Measurements from ENCODE around the gene ZBTB46.
"Not testable (repeated sequence)": the region's sequence is repeated elsewhere in the genome, so short reads cannot be mapped to it uniquely, and the experiment has no call there.

ZBTB46 gene, protein sequence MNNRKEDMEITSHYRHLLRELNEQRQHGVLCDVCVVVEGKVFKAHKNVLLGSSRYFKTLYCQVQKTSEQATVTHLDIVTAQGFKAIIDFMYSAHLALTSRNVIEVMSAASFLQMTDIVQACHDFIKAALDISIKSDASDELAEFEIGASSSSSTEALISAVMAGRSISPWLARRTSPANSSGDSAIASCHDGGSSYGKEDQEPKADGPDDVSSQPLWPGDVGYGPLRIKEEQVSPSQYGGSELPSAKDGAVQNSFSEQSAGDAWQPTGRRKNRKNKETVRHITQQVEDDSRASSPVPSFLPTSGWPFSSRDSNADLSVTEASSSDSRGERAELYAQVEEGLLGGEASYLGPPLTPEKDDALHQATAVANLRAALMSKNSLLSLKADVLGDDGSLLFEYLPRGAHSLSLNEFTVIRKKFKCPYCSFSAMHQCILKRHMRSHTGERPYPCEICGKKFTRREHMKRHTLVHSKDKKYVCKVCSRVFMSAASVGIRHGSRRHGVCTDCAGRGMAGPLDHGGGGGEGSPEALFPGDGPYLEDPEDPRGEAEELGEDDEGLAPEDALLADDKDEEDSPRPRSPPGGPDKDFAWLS

DNA sequence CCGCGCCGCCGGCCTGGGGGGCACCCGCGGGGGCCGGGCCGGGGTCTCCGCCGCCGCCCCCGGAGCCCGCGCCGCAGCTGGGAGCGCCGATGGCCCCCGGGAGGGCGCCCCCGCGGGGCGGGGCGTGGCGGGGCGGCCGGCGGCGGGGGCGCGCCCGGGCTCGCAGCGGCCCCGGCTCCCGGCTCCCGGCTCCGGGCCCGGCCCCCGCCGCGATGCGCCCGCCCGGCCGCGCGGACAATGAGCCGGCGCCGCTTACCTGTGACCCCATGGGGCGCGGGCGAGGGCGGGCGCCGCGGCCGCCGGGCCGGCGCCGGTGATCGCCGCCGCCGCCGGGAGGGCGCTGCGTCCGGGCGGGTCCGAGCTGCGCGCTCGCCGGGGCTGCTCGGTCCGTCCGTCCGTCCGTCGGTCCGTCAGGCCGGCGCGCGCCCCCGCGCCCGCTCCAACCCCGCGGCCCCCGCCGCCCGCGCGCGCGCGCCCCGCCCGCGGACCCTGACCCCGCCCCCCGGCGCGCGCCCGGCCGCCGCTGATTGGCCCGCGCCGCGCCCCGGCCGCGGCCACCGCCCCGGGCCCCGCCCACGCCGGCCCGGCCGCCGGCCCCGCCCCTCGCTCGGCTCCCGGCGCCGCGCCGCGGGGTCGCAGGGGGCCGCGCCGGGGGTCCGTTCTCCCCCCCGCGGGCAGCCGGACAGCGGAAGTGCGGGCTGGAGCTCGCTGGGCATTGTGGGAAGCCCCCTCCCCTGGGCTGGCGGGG is at the start of gene ZBTB46:
TSS of gene ZBTB46 (minus strand) at position 424 of the 748 bp plus-strand sequence. CDS start 40,507 bp downstream, outside the sequence.
- DNase-seq (ENCODE audit: low read depth) = no peak

DNA sequence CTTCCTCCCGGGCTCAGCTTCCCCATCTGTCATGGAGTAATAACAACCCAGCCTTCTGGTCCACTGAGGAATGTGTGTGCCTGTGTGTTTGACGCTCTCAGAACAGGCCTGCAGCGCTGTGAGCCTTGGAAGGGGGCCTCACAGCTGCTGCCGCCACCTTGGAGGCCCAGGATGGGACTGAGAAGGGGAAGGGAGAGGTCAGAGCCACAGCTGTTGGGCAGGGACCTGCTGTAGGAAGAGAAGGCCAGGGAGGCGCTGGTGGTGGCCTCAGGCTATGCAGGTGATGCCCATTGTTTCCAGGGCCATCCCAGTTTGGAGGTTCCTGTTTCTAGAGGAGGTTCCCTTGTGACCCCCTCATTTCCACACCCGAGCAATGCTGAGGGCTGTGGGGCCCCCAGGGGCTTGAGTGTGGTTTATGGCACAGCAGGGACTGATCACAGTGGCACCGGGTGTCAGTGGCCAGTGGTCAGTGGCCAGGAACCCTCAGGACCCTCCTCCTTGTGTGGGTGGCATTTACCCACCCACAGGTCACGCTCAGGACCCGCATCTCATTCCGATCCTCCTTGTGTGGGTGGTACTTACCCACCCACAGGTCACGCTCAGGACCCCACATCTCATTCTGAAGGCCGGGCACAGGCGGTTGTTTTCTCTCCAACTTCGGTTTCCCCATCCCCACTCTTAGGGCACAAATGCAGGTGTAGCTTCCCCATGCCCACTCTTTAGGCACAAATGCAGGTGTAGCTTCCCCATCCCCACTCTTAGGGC is 48.0 kb upstream of the ZBTB46 start:
- no peak for DNase-seq (ENCODE audit: low read depth)

DNA sequence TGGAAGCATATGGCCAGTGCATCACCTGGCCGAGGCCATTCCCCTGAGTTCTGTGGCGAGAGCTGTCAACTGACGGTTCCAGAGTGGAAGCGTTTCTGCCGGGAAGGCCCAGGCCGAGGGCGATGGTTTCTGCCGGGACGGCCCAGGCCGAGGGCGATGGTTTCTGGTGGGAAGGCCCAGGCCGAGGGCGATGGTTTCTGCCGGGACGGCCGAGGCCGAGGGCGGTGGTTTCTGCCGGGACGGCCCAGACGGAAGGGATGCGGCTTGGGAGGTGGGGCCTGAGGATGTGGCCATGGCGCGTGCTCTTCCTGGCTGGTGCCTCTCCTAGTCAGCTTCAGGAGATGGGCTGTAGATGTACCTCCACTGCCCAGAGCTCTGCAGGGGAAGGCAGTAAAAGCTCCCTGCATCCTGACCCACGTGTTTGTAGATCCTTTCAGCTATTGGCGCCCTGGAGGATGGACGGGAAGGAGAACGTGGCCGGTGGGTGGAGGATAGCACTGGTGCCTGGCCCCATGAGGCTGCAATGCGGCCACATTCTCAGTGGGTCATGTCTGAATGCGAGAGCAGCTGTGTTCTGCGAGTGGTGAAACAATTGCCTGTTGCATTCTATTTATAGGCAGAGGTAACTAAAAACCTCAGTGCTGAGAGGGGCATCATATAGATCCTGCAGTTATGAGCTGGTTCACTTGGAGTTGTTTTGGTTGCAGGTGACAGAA is 46.8 kb upstream of the ZBTB46 start:
- no peak for DNase-seq (ENCODE audit: low read depth)

DNA sequence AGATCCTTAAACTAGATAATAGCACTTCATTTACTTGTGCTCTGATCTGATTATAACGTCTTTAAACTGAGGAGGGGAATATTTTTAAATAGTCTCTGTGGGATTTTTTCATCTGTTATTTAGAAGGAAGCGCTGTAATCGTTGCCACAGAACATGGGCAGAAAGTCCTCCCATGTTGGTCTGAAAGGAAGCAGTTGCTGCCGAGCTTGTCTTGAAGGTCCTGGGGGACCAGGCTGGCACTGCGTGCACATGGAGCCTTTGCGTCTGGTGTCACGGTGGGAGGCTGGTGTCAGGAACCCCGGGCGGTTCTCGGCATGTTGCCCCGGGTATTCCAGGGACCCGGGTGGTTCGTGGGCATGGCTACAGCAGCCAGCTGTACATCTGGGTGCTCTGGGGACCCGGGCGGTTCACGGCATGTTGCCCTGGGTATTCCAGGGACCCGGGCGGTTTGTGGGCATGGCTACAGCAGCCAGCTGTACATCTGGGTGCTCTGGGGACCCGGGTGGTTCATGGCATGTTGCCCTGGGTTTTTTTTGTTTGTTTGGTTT is 45.5 kb upstream of the ZBTB46 start:
- no peak for DNase-seq (ENCODE audit: low read depth)

DNA sequence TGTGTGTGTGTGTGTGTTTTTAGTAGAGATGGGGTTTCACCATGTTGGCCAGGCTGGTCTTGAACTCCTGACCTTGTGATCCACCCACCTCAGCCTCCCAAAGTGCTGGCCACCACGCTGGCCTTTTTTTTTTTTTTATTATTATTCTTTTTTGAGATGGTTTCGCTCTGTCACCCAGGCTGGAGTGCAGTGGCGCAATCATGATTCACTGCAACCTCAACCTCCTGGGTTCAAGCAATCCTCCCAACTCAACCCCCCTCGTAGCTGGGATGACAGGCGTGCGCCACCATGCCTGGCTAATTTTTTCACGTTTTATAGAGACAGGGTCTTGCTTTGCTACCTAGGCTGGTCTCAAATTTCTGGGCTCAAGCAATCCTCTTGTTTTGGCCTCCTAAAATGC is 43.2 kb upstream of the ZBTB46 start:
- not testable (repeated sequence) for DNase-seq (ENCODE audit: low read depth)

DNA sequence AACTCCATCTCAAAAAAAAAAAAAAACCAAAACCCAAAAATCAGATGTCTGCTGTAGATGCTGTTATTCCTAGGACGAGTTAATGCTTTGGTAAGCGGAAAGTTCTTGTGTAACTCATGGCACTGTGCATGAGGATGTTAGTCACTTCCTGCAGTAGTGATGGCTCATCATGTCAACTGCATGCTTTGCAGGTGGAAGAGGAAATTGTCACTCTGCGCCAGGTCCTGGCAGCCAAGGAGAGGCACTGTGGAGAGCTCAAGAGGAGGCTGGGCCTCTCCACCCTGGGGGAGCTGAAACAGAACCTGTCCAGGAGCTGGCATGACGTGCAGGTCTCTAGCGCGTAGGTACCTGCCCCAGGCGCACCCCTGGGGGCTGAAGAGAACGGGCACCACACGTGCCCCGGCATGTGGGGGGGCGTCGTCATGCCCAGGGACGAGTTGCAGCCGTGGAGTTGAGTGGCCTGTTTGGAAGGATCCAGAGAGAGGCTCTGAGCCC is 42.5 kb upstream of the ZBTB46 start:
- DNase-seq (ENCODE audit: low read depth) = peak; percentile 43

DNA sequence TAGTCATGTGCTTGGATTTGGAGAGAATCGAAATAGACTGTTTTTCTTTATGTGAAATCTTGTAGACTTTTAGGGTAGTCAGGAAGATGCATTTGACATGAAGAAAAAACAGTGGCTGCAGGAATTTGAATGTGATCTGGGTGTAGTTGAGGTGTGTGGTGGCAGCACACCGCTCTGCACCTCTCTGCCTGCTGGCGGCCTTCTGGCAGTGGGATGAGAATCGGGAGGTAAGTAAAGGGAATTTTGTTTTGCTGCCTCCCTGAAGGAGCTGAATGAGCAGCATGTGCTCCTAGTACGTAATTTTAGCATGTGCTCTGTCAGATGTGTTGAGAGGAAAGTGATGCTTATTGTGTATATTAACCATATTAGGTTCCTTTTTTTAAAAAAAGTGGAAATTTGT is 37.2 kb upstream of the ZBTB46 start:
- DNase-seq (ENCODE audit: low read depth) = no peak

DNA sequence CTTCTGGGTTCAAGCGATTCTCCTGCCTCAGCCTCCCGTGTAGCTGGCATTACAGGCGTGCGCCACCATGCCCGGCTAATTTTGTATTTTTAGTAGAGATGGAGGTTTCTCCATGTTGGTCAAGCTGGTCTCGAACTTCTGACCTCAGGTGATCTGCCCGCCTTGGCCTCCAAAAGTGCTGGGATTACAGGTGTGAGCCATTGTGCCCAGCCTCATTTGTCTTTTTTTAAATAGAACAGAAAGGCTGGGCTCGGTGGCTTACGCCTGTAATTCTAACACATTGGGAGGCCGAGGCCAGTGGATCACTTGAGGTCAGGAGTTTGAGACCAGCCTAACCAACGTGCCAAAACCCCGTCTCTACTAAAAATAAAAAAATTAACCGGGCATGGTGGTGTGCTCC is 36.0 kb upstream of the ZBTB46 start:
- not testable (repeated sequence) for DNase-seq (ENCODE audit: low read depth)

DNA sequence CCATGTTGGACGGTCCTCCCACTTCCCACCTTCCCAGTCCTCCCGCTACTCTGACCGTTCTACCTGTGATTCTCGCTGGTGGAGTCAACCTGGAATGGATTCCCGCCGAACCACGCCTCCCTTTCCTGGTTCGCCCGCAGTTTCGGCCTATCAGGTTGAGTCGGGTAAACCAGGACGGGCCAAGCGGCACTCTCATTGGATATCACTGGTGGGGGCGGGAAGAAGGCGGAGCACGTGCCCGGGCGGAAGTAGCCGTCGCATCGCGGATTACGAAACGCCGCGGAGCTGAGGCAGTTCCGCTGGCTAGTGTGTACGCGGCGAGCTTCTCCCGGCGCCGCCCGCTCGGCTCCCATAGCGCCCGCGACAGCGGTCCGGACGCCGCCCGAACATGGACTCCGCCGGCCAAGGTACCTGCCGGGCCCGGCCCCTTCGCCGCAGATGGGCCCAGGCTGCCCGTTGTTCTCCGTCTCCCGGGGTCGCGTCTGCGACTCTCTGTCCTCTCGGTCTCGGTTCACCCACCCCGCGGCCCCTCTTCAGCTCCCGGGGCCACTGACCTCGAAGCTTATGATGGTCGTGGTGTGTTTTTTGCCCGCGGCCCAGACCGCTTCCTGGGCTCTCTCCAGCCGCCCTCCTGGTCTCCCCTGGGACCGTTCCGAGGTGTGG is 34.0 kb upstream of the ZBTB46 start, which contains the start of gene TPD52L2:
TSS of gene TPD52L2 (plus strand) at position 293 of the 663 bp plus-strand sequence. CDS start at position 389, 96 bp downstream.
- DNase-seq (ENCODE audit: low read depth) = peak; percentile 98

DNA sequence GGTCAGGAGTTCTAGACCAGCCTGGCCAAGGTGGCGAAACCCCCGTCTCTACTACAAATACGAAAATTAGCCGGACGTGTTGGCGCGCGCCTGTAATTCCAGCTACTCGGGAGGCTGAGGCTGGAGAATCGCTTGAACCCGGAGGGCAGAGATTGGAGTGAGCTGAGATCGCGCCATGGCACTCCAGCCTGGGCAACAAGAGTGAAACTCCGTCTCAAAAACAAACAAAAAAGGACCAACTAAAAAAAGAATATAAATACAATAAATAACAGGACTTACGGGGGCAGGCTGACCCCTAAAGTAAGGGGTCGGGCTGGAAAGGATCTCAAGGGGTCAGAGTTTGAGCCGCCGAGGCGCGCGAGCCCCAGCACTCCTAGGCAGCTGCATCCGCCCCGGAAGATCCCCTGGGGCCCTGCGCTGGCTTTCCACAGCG is 33.5 kb upstream of the ZBTB46 start:
- DNase-seq (ENCODE audit: low read depth) = no peak

DNA sequence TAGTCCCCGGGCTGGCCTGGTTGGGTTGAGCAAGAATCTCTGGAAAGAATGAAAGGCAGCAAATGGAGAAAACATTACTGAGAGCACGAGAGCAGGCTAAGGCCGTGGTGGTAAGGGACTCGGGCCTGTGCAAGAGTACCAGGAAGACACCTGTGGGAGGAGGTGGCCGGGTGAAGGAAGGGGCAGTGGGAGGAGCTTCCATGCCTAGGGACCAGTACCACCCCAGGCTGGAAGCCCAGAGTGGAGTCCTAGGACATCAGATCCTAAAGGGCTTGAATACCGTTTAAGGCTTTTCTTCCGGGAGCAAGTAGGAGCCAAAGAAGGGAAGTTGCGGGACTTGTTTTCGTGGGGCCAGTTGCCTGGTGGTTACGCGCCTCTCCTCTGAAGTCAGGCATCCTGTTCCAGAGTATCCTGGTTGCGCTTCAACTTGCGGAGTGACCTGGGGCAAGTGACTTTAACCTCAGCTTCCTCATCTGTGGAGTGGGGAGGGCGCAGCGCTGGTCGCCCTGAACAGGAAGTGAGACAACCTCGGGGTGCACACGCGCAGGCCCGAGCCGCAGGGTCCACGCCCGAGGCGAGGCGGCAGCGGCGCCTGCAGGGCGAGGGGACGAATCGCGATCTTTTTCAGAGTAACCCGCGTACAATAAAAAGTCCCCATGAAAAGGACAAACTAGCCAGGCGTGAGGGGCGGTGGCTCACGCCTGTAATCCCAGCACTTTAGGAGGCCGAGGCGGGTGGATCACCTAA is 32.9 kb upstream of the ZBTB46 start:
- peak; percentile 70 for DNase-seq (ENCODE audit: low read depth)

DNA sequence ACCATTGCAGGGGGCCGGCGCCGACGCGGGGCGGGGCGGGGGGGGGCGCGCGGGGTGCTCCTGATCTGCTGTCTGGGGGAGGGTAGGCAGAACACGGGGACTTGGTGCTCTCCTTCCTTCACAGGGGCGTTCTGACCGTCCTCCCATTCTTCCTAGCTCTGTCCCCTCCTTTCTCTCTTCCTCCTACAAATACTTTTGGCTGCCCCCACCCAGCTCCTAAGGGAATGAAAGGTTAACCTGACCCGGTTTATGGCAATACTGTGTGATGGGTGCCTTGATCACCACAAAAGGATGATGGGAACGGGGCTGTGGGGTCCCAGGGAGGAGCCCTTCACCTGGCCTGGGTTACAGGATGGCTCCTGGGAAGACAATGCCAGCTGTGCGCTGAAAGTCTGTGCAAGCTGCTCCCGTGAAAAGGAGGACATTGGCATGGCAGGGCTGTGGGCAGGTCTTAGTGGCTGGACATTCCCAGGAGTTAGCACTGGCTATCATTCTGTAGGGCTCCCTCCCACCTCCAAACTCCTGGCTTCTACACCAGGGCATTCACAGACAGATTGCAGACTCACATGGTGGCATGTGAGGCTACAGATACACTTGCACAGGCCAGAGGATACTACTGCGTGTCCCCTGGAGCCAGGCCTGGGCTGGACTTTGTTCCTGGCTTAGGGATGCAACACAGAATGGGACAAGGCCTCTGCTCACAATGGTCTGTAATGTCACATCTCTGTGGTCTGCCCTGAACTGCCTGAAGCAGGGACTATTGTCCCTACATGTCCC is 32.1 kb upstream of the ZBTB46 start:
- no peak for DNase-seq (ENCODE audit: low read depth)

DNA sequence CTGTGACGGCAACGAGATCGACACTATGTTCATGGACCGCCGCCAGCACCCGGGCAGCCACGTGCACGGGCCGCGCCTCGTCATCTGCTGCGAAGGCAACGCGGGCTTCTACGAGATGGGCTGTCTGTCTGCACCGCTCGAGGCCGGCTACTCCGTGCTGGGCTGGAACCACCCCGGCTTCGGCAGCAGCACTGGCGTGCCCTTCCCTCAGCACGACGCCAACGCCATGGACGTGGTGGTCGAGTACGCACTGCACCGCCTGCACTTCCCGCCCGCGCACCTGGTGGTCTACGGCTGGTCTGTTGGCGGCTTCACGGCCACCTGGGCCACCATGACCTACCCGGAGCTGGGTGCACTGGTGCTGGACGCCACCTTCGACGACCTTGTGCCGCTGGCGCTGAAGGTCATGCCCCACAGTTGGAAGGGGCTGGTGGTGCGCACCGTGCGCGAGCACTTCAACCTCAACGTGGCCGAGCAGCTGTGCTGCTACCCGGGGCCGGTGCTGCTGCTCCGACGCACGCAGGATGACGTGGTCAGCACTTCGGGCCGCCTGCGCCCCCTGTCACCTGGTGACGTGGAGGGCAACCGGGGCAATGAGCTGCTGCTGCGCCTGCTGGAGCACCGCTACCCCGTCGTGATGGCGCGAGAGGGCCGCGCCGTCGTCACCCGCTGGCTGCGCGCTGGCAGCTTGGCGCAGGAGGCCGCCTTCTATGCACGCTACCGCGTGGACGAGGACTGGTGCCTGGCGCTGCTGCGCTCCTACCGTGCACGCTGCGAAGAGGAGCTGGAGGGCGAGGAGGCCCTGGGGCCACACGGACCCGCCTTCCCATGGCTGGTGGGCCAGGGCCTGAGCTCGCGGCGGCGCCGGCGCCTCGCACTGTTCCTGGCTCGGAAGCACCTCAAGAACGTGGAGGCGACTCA is 31.2 kb upstream of the ZBTB46 start:
- DNase-seq (ENCODE audit: low read depth) = no peak

DNA sequence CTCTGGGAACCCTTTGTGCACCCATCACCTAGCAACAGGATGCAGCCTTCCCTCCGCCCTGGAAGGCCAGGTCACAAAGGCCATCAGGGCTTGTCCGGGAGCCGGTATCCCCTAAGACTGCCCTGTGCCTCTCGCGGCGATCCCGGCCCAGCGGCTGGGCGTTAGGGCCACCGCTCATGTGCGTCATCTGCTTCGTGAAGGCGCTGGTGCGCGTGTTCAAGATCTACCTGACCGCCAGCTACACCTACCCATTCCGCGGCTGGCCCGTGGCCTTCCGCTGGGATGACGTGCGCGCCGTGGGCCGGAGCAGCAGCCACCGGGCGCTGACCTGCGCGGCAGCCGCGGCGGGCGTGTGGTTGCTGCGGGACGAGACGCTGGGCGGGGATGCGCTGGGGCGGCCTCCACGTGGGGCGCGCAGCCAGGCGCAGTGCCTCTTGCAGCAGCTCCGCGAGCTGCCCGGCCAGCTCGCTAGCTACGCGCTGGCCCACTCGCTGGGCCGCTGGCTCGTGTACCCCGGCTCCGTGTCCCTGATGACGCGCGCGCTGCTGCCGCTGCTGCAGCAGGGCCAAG is 30.4 kb upstream of the ZBTB46 start, which contains the start of gene ABHD16B:
TSS of gene ABHD16B (plus strand) at position 134 of the 570 bp plus-strand sequence. CDS start at position 177, 43 bp downstream.
- no peak for DNase-seq (ENCODE audit: low read depth)

DNA sequence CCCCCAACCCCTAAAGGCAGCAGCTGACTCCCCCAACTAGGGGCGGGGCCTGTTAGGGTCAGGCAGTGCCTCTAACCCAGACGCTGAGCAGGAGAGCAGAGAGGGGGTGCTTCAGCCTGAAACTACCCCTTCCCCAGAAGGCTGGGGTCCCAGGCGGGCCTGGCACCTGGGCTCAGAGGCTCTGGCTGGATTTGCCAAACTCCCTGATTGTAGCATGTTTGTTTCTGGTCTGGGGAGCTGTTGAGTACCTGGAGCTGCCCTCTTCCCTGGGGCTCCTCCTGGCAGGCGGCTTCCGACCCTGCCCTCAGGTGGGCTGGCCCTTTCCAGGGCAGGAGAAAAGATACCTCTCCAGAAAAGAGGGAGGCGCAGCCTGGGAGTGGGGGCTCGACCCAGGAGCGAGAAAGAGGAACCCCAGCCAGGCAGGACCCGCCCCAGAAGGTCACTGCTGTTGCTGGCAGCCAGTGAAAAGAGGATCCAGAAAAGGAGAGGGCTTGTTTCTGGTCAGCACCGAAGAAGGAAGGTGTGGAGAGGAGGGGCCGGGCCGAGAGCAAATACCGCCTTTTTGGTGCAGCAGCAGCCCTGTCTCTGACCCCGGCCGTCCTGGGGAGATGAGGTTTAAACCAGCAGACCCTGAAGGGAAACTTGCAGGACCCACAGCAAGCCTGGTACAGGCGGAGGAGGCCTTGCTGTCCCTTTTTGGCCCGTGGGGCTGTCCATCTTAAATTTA is 29.4 kb upstream of the ZBTB46 start:
- no peak for DNase-seq (ENCODE audit: low read depth)

DNA sequence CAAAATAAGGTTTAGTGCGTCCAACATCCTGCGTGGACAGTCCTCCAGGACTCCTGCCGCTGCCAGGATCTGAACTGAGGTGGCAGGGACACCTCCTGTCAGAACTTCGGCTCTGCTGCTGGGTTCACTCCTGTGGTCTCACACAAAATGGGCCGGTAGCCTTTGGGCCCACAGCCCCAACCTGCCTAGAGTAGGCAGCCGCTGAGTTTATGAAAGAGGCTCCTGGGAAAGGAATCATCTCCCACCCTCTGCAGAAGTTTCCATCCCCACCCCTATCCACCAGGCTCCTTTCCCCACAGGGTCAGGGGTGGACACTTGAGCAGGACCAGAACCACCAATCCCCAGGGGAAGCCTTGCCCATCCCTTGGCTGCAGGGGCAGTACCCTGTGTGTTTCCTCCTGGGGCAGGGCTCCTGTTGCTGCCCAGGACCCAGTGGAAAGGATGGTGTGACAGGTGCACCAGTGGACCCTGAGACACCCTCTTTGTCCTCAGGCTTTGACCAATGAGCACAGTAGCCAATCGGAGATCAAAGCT is 28.2 kb upstream of the ZBTB46 start:
- no peak for DNase-seq (ENCODE audit: low read depth)
